WTC11 (cell line): ENCODE measurements around the gene STK10. TPM values are rescaled to one million over a fixed set of nuclear protein-coding genes. Genes with fewer than 3 reads are reported as not detected.

Source experiments
- ATAC-seq: fragments of 200-7000 bp; cut with Tn5 transposase; 2 replicates; pipeline ENCODE4 v1.10.0; 2021; ENCODE audit warnings: mild to moderate bottlenecking, moderate library complexity
- CTCF ChIA-PET: fragments of 300-600 bp; sonication (Branson Sonifier 250); formaldehyde crosslinking; loops from one replicate; lab custom pipeline; 2021; ENCODE audit warnings: antibody characterized with exemption; lab: Charles Lee
- POLR2A ChIA-PET: fragments of 350-600 bp; sonication (Branson Sonifier 250); formaldehyde crosslinking; loops from one replicate; lab custom pipeline; 2021; ENCODE audit warnings: antibody characterized with exemption; lab: Charles Lee
- DNase-seq: peaks from one replicate; pipeline ENCODE4 v3.0.0; 2021; ENCODE audit warnings: low spot score
- H3K27ac Mint-ChIP-seq: 2 replicates; pipeline ENCODE4 v1.8.0; 2021; ENCODE audit warnings: mixed read lengths
- H3K27me3 Mint-ChIP-seq: 2 replicates; pipeline ENCODE4 v1.8.0; 2021; ENCODE audit warnings: low read depth, mild to moderate bottlenecking, moderate library complexity, mixed read lengths
- H3K36me3 Mint-ChIP-seq: 2 replicates; pipeline ENCODE4 v1.8.0; 2021; ENCODE audit warnings: mixed read lengths
- H3K4me1 Mint-ChIP-seq: 2 replicates; pipeline ENCODE4 v1.8.0; 2022; ENCODE audit warnings: mixed read lengths
- H3K4me3 Mint-ChIP-seq: 2 replicates; pipeline ENCODE4 v1.8.0; 2021; ENCODE audit warnings: mild to moderate bottlenecking, moderate library complexity, mixed read lengths
- H3K9me3 Mint-ChIP-seq: 2 replicates; pipeline ENCODE4 v1.8.0; 2021; ENCODE audit warnings: mixed read lengths
- AFF4 ChIP-seq: sonication (generic); formaldehyde crosslinking; IDR thresholded peaks from 2 replicates; pipeline ENCODE4 v1.8.1; 2023; ENCODE audit warnings: mild to moderate bottlenecking, missing genetic modification reagents, borderline replicate concordance
- ATF6 ChIP-seq: sonication (generic); formaldehyde crosslinking; IDR thresholded peaks from 2 replicates; pipeline ENCODE4 v1.8.1; 2023; ENCODE audit warnings: mild to moderate bottlenecking, missing genetic modification reagents
- ELF4 ChIP-seq: sonication (generic); formaldehyde crosslinking; IDR thresholded peaks from 2 replicates; pipeline ENCODE4 v1.8.1; 2022; ENCODE audit warnings: low read depth, mild to moderate bottlenecking, moderate library complexity, missing genetic modification reagents
- GTF2I ChIP-seq: fragments of 250-450 bp; sonication (Bioruptor Pico); conservative IDR thresholded peaks from 2 replicates; pipeline ENCODE4 v1.4.0; 2021; ENCODE audit warnings: mild to moderate bottlenecking
- IRF2 ChIP-seq: sonication (generic); formaldehyde crosslinking; IDR thresholded peaks from 2 replicates; pipeline ENCODE4 v1.8.0; 2022; ENCODE audit warnings: low read depth, missing genetic modification reagents, borderline replicate concordance
- JUN ChIP-seq: sonication (generic); formaldehyde crosslinking; IDR thresholded peaks from 2 replicates; pipeline ENCODE4 v1.8.0; 2023; ENCODE audit warnings: mild to moderate bottlenecking, missing genetic modification reagents
- MXD4 ChIP-seq: fragments of 250-450 bp; sonication (Bioruptor Pico); IDR thresholded peaks from 2 replicates; pipeline ENCODE4 v1.8.0; 2021; ENCODE audit warnings: mild to moderate bottlenecking, moderate library complexity, borderline replicate concordance
- MYBL2 ChIP-seq: sonication (generic); formaldehyde crosslinking; IDR thresholded peaks from 2 replicates; pipeline ENCODE4 v1.8.1; 2023; ENCODE audit warnings: mild to moderate bottlenecking, moderate library complexity, missing genetic modification reagents
- NFYB ChIP-seq: sonication (generic); formaldehyde crosslinking; conservative IDR thresholded peaks from 2 replicates; pipeline ENCODE4 v1.8.0; 2022; ENCODE audit warnings: low read depth, missing genetic modification reagents
- SMAD4 ChIP-seq: sonication (generic); formaldehyde crosslinking; IDR thresholded peaks from 2 replicates; pipeline ENCODE4 v1.8.0; 2022; ENCODE audit warnings: mild to moderate bottlenecking, missing genetic modification reagents
- SOX15 ChIP-seq: fragments of 250-450 bp; sonication (Bioruptor Pico); IDR thresholded peaks from 2 replicates; pipeline ENCODE4 v1.9.0; 2021; ENCODE audit warnings: mild to moderate bottlenecking
- USF2 ChIP-seq: sonication (generic); formaldehyde crosslinking; IDR thresholded peaks from 2 replicates; pipeline ENCODE4 v1.8.1; 2023; ENCODE audit warnings: mild to moderate bottlenecking, missing genetic modification reagents, moderate library complexity
- ZNF263 ChIP-seq: sonication (generic); formaldehyde crosslinking; IDR thresholded peaks from 2 replicates; pipeline ENCODE4 v1.8.1; 2022; ENCODE audit warnings: low read depth, mild to moderate bottlenecking, moderate library complexity, missing genetic modification reagents
- ZNF396 ChIP-seq: fragments of 250-450 bp; sonication (Bioruptor Pico); IDR thresholded peaks from 2 replicates; pipeline ENCODE4 v1.8.0; 2021; ENCODE audit warnings: mild to moderate bottlenecking, moderate library complexity, borderline replicate concordance
- ZNF416 ChIP-seq: fragments of 250-450 bp; sonication (Bioruptor Pico); IDR thresholded peaks from 2 replicates; pipeline ENCODE4 v1.9.0; 2021; ENCODE audit warnings: mild to moderate bottlenecking, inconsistent platforms
- ZNF423 ChIP-seq: fragments of 250-450 bp; sonication (Bioruptor Pico); IDR thresholded peaks from 2 replicates; pipeline ENCODE4 v2.1.2; 2022; ENCODE audit warnings: mild to moderate bottlenecking, moderate library complexity
- ZNF425 ChIP-seq: fragments of 250-450 bp; sonication (Bioruptor Pico); conservative IDR thresholded peaks from 2 replicates; pipeline ENCODE4 v1.9.0; 2021; ENCODE audit warnings: mild to moderate bottlenecking
- total RNA-seq: library from RNA; stranded (reverse); gene quantifications from 3 replicates; pipeline ENCODE4 v1.2.3, GENCODE V29; 2021
- TF ChIP-seq, protein P1 (sequence below): fragments of 250-450 bp; sonication (Bioruptor Pico); IDR thresholded peaks from 2 replicates; pipeline ENCODE4 v2.1.2; 2022; ENCODE audit warnings: mild to moderate bottlenecking, moderate library complexity

The STK10 gene
- total RNA-seq, 1 experiment from 2014 or later = 20.5 TPM

DNA sequence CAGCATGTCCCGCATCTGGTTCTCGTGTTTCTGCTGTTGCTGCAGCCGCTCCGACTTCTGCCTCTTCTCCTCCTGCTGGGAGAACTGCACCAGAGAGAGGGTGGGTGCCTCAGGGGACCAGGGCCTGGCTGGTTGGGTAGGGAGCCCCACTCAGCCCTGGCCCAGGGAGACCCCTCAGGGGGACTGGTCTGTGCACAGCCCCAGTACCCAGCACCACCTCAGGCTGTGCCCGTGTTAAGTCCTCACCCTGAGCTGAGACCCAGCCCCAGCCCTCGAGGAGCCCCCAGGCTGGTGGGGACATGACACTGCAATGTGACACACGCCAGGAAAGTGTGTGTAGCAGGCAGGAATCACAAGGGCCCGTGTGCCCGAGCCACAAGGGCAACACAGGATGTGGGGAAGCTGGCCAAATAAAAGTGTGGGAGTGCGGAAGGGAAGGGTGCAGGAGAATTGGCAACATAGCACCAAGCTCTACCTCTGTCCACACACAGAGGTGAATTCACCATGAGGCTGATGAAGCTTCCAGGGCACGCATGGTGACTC, 133.3 kb downstream of the STK10 start:
- H3K4me3 Mint-ChIP-seq = no peak overlapping the region
- no peak for TF ChIP-seq IRF2 (CRISPR knock-in tag)
- no peak for TF ChIP-seq ZNF425 (CRISPR knock-in tag)
- no peak for TF ChIP-seq AFF4 (CRISPR knock-in tag)
- no peak for TF ChIP-seq SMAD4 (CRISPR knock-in tag)
- no peak for TF ChIP-seq USF2 (CRISPR knock-in tag)
- H3K27ac Mint-ChIP-seq = no peak overlapping the region
- H3K9me3 Mint-ChIP-seq = 0 out of 2 replicates have a peak, but pooled peaks cover 3% of the 10 kb centered on the region
- ChIA-PET POLR2A (interaction anchor here (0.5 kb wide), 1 partner anchor 56 kb away, joined by 3 read pairs; no protein-coding TSS in a partner anchor), CTCF (interaction anchor here (0.7 to 1.8 kb wide), 5 partner anchors 9 to 143 kb away, joined by 3 to 7 read pairs (median 4); partner anchors contain the start of gene STK10)
- no peaks in the 10 kb centered on the region for H3K4me1 Mint-ChIP-seq
- H3K36me3 Mint-ChIP-seq = peaks cover 9% of the 10 kb centered on the region
- ATAC-seq (no peak), DNase-seq (no peak)
- H3K27me3 Mint-ChIP-seq = no peaks in the 10 kb centered on the region

DNA sequence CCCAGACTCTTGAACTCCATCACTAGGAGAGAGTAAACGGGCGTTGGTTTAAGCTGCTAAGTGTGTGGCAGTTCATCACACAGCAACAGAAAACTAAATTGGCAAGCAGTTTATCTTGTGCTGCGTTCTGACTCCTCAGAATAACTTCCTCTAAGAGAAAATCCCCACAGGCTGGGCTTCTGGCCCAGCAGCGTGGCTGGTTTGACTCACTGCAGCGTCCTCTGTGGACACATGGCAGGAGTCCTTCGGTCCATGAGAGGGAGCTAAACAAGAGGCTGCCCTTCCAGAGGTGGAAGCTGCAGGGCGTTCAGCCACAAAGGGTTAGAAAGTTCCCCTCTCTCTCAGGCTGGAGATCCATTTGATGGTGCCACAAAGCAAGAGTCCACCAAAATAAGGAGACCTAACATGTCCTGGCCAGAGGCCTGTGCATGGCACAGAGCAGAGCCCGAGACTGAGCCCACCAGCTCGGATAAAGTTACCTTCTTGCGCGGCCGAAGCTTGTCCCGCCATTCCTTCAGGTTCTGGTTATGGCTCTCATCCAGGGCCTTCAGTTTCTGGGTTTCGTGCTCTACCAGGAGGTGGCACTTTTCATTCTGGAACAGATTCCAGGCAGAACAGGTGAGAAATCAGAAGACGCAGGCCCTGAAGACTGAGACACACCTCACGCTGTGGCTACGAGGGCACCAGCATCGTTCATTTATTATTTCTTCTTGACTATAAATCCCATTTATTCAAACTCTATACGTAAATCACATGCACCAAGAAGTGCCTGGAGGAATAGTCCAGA, 135.4 kb downstream of the STK10 start:
- Mint-ChIP-seq H3K4me1 (peaks cover 17% of the 10 kb centered on the region), H3K4me3 (no peak overlapping the region), H3K27me3 (no peaks in the 10 kb centered on the region), H3K9me3 (no peaks in the 10 kb centered on the region), H3K36me3 (peaks cover 12% of the 10 kb centered on the region), H3K27ac (no peak overlapping the region)
- ATAC-seq (no peak; the same call in 1 of the 2 replicates), DNase-seq (no peak)
- ChIA-PET CTCF (interaction anchor here (0.7 to 2.0 kb wide), 9 partner anchors 19 to 241 kb away, joined by 3 to 7 read pairs (median 5); partner anchors contain the start of gene FBXW11), POLR2A (interaction anchor here (0.6 kb wide), 1 partner anchor 28 kb away, joined by 3 read pairs; no protein-coding TSS in a partner anchor)
- no peak for TF ChIP-seq NFYB (CRISPR knock-in tag)
- TF ChIP-seq ZNF396 = no peak
- no peak for TF ChIP-seq GTF2I
- TF ChIP-seq MYBL2 (CRISPR knock-in tag) = no peak

GRCh38 chr5:172051643-172052339, 136.2 kb downstream of the STK10 start:
- CTCF ChIA-PET = interaction anchor here (0.8 to 1.5 kb wide), 5 partner anchors 20 to 140 kb away, joined by 3 to 7 read pairs (median 6); partner anchors contain the start of gene FBXW11
- H3K4me1 Mint-ChIP-seq = peaks cover 17% of the 10 kb centered on the region
- H3K27ac Mint-ChIP-seq = peak overlapping the region; percentile 78; the same call in 1 of the 2 replicates
- TF ChIP-seq ZNF423 (CRISPR knock-in tag) = no peak
- TF ChIP-seq JUN (CRISPR knock-in tag) = no peak
- no peak for TF ChIP-seq ZNF416 (CRISPR knock-in tag)
- TF ChIP-seq ZNF263 (CRISPR knock-in tag) = no peak
- TF ChIP-seq SOX15 (CRISPR knock-in tag) = no peak
- TF ChIP-seq ATF6 (CRISPR knock-in tag) = no peak
- TF ChIP-seq, protein P1, sequence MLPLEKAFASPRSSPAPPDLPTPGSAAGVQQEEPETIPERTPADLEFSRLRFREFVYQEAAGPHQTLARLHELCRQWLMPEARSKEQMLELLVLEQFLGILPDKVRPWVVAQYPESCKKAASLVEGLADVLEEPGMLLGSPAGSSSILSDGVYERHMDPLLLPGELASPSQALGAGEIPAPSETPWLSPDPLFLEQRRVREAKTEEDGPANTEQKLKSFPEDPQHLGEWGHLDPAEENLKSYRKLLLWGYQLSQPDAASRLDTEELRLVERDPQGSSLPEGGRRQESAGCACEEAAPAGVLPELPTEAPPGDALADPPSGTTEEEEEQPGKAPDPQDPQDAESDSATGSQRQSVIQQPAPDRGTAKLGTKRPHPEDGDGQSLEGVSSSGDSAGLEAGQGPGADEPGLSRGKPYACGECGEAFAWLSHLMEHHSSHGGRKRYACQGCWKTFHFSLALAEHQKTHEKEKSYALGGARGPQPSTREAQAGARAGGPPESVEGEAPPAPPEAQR = no peak
- no peak for TF ChIP-seq MXD4 (CRISPR knock-in tag)
- no peak for TF ChIP-seq ELF4

More at GRCh38 chr5:172051643-172052339, 136.2 kb downstream of the STK10 start:
- no peak for ATAC-seq
- no peak for DNase-seq
- H3K27me3 Mint-ChIP-seq = no peaks in the 10 kb centered on the region
- no peak overlapping the region for H3K4me3 Mint-ChIP-seq
- no peaks in the 10 kb centered on the region for H3K9me3 Mint-ChIP-seq
- POLR2A ChIA-PET = no interaction called here
- H3K36me3 Mint-ChIP-seq = peaks cover 12% of the 10 kb centered on the region
